Motor neuron (in vitro differentiated cells): Measurements from ENCODE around the gene RAPGEF1. TPM values are rescaled to one million over a fixed set of nuclear protein-coding genes. Genes with fewer than 3 reads are reported as not detected.
"Not testable (repeated sequence)": the region's sequence is repeated elsewhere in the genome, so short reads cannot be mapped to it uniquely, and the experiment has no call there.

Source experiments
- ATAC-seq, 8 experiments: fragments of 200-7000 bp; cut with Tn5 transposase; replicated peaks in 6 of 8; 2 replicates each; pipeline ENCODE4 v1.8.0; 2021; ENCODE audit warnings: mild to moderate bottlenecking in 8 of 8, moderate library complexity in 8 of 8
- H3K27ac ChIP-seq, 2 donors: fragments of 250-450 bp; sonication (Bioruptor Pico); 2 replicates each; pipeline ENCODE4 v1.9.0; 2021; ENCODE audit warnings: antibody characterized with exemption in 2 of 2, mild to moderate bottlenecking in 2 of 2, moderate library complexity in 1 of 2
- H3K4me1 ChIP-seq, 2 donors: fragments of 250-450 bp; sonication (Bioruptor Pico); replicated peaks in 1 of 2; 2 replicates each; pipeline ENCODE4 v1.6.1; 2021; ENCODE audit warnings: antibody characterized with exemption in 2 of 2, mild to moderate bottlenecking in 2 of 2, moderate library complexity in 1 of 2
- H3K4me3 ChIP-seq, 5 donors: fragments of 250-450 bp; sonication (Bioruptor Pico); 2 replicates each; pipeline ENCODE4 v1.9.0; 2021; ENCODE audit warnings: antibody characterized with exemption in 5 of 5, mild to moderate bottlenecking in 5 of 5, moderate library complexity in 4 of 5
- WGBS, 10 experiments: fragments of 450-650 bp; shearing (Covaris generic); methylation state at CpG; one replicate each; pipeline ENCODE4 v1.0.0; 2022; 5-methylcytosine and 5-hydroxymethylcytosine counted together
- in situ Hi-C, 9 experiments: fragments of 400-800 bp; cut with MboI; loops; one replicate each; pipeline ENCODE4 v1.15.0; 2021; ENCODE audit warnings: low sequenced_read_pairs in 9 of 9, low pct_unique_long_range_greater_than_20kb in 2 of 9; ENCODE audit not compliant: unreplicated experiment in 9 of 9
- total RNA-seq, 8 experiments: library from RNA; unstranded; fragments of 300-600 nt; gene quantifications; 2 replicates each; pipeline versions ENCODE4 v1.2.3 to v1.2.4, GENCODE V29; 2022

Gene RAPGEF1
- total RNA-seq, 8 experiments from 2014 or later: 15.4 to 42.0 (median 24.9) TPM

DNA sequence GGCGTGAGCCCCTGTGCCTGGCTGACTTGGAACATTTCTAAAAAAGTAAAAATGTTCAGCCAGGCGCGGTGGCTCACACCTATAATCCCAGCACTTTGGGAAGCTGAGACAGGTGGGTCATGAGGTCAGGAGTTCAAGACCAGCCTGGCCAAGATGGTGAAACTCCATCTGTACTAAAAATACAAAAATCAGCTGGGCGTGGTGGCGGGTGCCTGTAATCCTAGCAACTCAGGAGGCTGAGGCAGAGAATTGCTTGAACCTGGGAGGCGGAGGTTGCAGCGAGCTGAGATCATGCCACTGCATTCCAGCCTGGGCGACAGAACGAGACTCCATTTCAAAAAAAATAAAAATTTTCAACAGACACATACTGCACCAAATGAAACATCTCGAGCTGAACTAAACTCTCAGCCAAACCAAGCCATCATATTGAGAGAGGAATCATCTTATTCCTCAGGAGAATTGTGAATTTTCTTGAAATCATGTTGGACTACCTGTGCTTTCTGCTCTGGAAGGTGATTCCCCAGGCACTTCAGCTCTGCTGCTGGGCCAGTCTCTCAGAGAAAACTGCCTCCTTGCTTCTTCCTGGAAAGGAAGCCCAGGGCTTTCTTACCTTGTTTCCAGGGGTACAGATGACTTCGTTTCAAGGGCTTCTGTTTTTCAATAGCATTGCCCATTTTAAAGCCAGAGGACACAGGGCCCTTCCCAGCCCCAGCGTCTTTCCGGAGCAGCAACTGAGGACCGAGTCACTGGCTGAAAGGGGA lies 30.7 kb downstream of the RAPGEF1 start:
- in situ Hi-C loops: loop anchor here in 1 of 9 experiments (25.0 kb wide), 1 partner anchor 347 kb away; no protein-coding TSS in a partner anchor

DNA sequence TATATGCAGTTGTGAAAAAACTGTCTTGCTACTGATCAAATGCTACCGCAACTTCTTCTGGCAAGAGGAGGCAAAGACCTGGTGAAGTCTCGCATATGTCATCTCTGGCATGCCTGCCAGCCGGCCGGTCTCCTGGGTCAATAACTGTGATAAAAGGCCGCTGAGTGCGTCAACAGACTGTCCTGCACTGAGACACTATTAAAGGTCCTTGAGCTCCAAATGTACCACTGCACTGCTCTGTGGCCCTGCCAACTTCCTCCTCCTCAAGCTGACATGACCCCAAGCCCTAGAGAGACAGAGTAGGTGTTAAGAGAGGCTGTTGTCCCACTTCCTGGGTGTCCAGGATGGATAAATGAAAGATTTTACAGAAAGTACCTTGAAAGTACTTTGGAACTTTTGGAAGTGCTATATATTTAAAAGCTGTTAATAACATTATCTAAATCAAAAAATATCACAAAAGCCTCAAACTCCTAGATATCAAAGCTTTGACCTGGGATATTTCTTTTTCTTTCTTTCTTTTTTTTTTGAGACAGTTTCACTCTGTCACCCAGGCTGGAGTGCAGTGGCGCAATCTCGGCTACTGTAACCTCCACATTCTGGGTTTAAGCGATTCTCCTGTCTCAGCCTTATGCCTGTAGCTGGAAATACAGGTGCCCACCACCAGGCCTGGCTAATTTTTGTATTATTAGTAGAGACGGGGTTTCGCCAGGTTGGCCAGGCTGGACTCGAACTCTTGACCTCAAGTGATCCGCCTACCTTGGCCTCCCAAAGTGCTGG lies 31.5 kb downstream of the RAPGEF1 start:
- Histone ChIP-seq H3K4me1 (peaks cover 20 to 29% of the 10 kb centered on the region in 2 donors), H3K27ac (no peak overlapping the region)

More for the DNA sequence above, 30.7 kb downstream of the RAPGEF1 start:
- peaks cover 13 to 22% of the 10 kb centered on the region in 2 donors for H3K4me1 ChIP-seq
- WGBS, 10 experiments: 80 to 100% (median 92%) methylated on average over 1 to 10 of the region's 14 CpGs; no CpG with 5 or more reads in 1 of the 10 experiments
- H3K27ac ChIP-seq: peak overlapping the region in 1 of 2 donors; percentile 16
- ATAC-seq: peak in 2 of 8 experiments; percentile 7 to 16
- H3K4me3 ChIP-seq: not testable (repeated sequence)

DNA sequence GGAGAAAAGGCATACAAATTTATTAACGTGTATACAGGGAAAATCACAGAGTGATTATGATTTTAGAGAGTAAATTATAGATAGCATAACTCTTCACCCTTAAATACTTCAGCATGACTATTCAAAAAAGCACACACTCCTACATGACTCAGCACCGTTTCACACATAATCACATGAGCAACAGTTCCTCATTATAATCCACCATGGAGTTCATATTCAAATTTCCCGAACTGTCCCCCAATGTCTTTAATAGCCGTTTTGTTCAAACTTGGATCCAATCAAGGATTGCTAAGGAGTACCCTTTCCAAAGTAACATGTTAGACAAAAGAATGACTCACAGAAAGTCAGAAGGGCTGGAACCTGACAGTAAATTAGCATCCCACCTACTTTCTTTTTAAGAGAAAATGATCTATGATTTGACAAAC lies 32.1 kb downstream of the RAPGEF1 start:
- Histone ChIP-seq H3K27ac (no peak overlapping the region), H3K4me3 (no peak overlapping the region), H3K4me1 (peaks cover 20 to 29% of the 10 kb centered on the region in 2 donors)
- peak; percentile 6 to 81 (median 55) for ATAC-seq
- 0 to 82% (median 49%) methylated on average over 2 to 4 of the region's 4 CpGs; no CpG with 5 or more reads in 1 of the 10 experiments for WGBS, 10 experiments
- in situ Hi-C loops: loop anchor here in 1 of 9 experiments (25.0 kb wide), 1 partner anchor 345 kb away; no protein-coding TSS in a partner anchor

More for the DNA sequence above, 31.5 kb downstream of the RAPGEF1 start:
- no peak overlapping the region for H3K4me3 ChIP-seq
- ATAC-seq: peak; percentile 3 to 58 (median 40)
- in situ Hi-C loops: loop anchor here in 1 of 9 experiments (25.0 kb wide), 1 partner anchor 346 kb away; no protein-coding TSS in a partner anchor
- 40 to 100% (median 86%) methylated on average over 1 to 10 of the region's 13 CpGs; no CpG with 5 or more reads in 1 of the 10 experiments for WGBS, 10 experiments

DNA sequence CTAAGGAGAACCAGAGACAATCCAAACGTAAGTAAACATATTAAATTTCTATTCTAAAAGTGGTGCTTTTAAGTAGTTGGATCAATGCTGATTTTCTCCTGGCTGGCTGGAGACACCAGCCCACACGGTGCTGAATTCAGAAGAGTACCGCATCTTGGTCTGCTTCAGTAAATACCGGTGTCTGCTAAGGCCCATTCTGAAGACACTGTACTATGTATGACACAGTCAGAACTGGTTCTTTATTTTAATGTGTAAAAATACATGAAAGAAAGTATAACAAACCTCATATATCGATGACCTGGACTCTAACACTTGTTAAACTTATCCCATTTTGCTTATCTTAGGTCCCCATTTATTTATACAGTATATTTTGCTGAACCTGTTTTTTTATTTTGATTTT lies 32.8 kb downstream of the RAPGEF1 start:
- no peak overlapping the region for H3K27ac ChIP-seq
- in situ Hi-C loops: loop anchor here in 1 of 9 experiments (25.0 kb wide), 1 partner anchor 345 kb away; no protein-coding TSS in a partner anchor
- H3K4me1 ChIP-seq: peaks cover 26 to 34% of the 10 kb centered on the region in 2 donors
- WGBS, 10 experiments: 83 to 100% (median 94%) methylated on average over 1 to 5 of the region's 5 CpGs; no CpG with 5 or more reads in 1 of the 10 experiments
- H3K4me3 ChIP-seq: no peak overlapping the region
- ATAC-seq: no peak

DNA sequence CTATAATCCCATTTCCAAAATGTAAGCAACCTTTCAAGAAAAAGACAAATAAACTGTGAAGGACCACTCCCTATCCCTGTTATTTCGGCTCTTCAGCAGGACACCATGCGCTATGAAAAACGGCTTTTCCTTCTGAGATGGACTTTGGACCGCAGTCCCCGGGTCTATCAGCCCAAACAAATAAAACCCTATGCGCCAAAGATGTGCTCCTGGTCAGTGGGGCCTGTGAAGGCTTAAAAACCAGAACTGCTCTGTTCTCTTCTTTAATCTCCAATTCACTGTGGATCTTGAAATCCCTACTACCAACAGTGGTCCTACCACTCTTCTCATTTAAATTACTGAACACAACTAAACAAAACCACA lies 33.3 kb downstream of the RAPGEF1 start:
- in situ Hi-C loops: loop anchor here in 1 of 9 experiments (25.0 kb wide), 1 partner anchor 344 kb away; no protein-coding TSS in a partner anchor
- WGBS, 10 experiments: 83 to 100% (median 98%) methylated on average over 1 to 5 of the region's 6 CpGs; no CpG with 5 or more reads in 4 of the 10 experiments
- Histone ChIP-seq H3K4me1 (peaks cover 30 to 37% of the 10 kb centered on the region in 2 donors), H3K4me3 (no peak overlapping the region), H3K27ac (no peak overlapping the region)
- no peak for ATAC-seq

DNA sequence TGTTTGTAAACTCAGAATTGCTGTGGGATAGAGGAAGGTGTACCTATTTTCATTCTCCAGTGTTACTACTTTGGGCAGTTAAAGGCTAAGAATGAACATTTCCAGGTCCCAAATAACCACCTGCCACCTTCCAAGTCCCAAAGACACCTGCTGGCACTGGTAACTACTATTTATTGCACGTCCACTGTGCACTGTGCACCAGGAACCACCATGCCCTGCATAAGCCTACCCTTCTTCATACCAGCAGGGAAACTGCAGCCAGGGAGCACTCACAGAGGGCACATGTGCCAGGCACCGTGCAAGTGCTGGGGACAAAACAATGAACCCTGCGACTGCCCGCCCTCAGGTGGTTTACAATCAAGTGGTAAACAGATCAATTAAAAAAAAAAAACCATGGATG lies 34.9 kb downstream of the RAPGEF1 start:
- WGBS, 10 experiments: 85 to 100% (median 96%) methylated on average over 1 to 4 of the region's 4 CpGs; no CpG with 5 or more reads in 4 of the 10 experiments
- in situ Hi-C loops: loop anchor here in 1 of 9 experiments (25.0 kb wide), 1 partner anchor 343 kb away; no protein-coding TSS in a partner anchor
- no peak overlapping the region for H3K27ac ChIP-seq
- ATAC-seq: no peak
- H3K4me3 ChIP-seq: no peak overlapping the region
- peaks cover 34 to 36% of the 10 kb centered on the region in 2 donors for H3K4me1 ChIP-seq

DNA sequence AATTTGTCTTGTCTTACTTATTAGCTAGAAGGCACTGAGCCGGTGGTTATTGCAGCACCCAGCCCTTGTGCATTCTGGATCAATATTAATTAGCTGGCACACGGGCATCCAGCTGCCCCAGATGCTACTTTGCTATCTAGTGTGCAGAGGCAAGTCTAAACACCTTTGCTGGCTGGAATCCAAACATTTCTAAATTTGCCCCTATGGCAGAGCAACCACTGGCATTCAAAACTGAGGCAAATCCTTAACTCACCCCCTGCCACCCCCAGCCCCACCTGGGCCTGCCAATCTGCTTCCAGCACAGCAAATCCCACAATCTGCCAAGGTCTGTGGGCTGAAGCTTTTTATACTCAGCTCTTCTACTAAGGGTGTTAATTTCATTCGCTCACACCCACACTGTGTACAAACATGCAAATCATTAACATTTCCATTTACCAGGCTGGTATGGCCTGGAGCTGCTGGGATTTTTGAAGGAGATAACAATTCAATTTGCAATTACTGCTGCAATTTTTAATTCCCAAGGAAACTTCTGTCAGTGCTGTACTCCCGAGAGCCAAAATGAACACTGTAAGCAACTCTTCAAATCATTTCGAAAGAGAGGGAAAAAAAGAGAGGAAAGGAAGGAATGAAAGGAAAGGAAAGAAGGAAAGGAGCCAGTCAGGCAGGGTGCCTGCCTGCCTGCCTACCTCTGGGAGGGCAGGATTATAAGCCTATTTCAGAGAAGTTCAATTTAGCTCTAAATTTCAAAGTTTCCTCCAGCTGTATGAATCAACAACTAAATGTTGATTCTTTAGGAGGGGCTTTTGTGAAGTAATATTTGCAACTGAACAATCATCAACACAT lies 35.5 kb downstream of the RAPGEF1 start:
- peak in 7 of 8 experiments; percentile 46 to 87 (median 60) for ATAC-seq
- H3K4me3 ChIP-seq: no peak overlapping the region
- in situ Hi-C loops: loop anchor here in 1 of 9 experiments (25.0 kb wide), 1 partner anchor 342 kb away; no protein-coding TSS in a partner anchor
- peaks cover 30 to 34% of the 10 kb centered on the region in 2 donors for H3K4me1 ChIP-seq
- H3K27ac ChIP-seq: no peak overlapping the region
- 3 to 63% (median 38%) methylated on average over 1 to 5 of the region's 5 CpGs; no CpG with 5 or more reads in 1 of the 10 experiments for WGBS, 10 experiments

DNA sequence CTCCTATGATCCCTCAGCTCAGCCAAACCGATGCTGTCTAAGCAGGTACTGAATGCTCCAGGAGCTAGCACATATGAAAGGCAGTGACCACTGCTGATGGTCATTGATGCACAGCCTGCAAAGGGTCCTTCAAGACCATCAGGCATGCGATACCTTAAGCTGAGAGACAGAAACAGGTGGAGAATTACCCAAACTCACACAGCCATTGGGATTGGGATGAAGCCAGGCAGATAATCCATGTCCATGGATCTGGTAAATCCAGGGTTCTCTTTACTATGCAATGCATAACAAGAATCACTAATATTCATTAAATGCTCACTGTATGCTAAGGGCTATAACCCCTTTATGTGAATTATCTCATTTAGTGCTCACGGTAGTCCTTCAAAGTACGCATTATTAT lies 36.2 kb downstream of the RAPGEF1 start:
- in situ Hi-C loops: loop anchor here in 1 of 9 experiments (25.0 kb wide), 1 partner anchor 341 kb away; no protein-coding TSS in a partner anchor
- Histone ChIP-seq H3K27ac (no peak overlapping the region), H3K4me1 (peaks cover 33 to 37% of the 10 kb centered on the region in 2 donors), H3K4me3 (no peak overlapping the region)
- no peak for ATAC-seq
- WGBS, 10 experiments: 36 to 88% (median 69%) methylated on average over 1 to 4 of the region's 4 CpGs; no CpG with 5 or more reads in 2 of the 10 experiments

DNA sequence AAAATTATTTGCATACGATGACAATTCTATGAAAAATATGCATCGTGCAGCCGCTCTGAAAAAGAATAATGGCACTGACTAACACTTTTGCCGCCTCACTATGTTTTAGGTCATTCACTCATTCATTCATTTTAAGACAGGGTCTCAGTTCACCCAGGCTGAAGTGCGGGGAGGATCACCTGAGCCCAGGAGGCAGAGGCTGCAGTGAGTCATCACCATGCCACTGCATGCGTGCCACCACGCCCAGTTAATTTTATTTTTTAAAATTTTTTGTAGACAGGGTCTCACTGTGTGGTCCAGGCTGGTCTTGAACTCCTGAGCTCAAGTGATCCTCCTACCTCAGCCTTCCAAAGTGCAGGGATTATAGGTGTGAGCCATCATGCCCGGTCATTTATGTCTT lies 37.0 kb downstream of the RAPGEF1 start:
- Histone ChIP-seq H3K4me1 (peaks cover 38 to 42% of the 10 kb centered on the region in 2 donors), H3K27ac (no peak overlapping the region), H3K4me3 (no peak overlapping the region)
- no peak for ATAC-seq
- in situ Hi-C loops: loop anchor here in 1 of 9 experiments (25.0 kb wide), 1 partner anchor 341 kb away; no protein-coding TSS in a partner anchor
- WGBS, 10 experiments: 50 to 100% (median 96%) methylated on average over 2 to 8 of the region's 8 CpGs; no CpG with 5 or more reads in 1 of the 10 experiments

DNA sequence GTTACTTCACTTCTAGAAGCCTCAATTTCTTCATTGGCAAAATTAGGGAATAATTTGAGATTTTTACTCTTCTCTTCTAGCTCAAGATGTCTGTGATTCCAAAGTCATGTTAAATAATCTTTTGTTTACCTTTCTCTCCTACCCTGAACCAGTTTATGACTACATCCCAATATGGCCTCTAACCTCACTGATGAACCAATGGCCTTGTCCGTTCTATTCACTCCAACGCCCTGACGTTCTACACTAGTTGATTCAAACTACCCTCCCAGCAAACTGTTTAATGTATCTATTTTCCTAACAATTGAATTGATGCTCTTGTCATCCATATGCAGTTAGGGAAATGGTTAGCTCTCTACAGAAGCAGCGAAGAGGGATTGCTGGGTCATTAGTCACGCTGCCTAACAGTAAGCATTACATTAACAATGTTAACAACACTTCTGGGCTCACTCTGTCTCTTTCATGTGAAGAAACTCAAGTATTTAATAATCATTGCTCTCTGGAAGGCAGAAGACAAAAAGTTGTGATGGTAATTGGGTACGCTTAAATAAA lies 38.0 kb downstream of the RAPGEF1 start:
- in situ Hi-C loops: loop anchor here in 1 of 9 experiments (25.0 kb wide), 1 partner anchor 340 kb away; no protein-coding TSS in a partner anchor
- peaks cover 42 to 49% of the 10 kb centered on the region in 2 donors for H3K4me1 ChIP-seq
- 34 to 90% (median 62%) methylated on average over 2 to 6 of the region's 6 CpGs; no CpG with 5 or more reads in 1 of the 10 experiments for WGBS, 10 experiments

DNA sequence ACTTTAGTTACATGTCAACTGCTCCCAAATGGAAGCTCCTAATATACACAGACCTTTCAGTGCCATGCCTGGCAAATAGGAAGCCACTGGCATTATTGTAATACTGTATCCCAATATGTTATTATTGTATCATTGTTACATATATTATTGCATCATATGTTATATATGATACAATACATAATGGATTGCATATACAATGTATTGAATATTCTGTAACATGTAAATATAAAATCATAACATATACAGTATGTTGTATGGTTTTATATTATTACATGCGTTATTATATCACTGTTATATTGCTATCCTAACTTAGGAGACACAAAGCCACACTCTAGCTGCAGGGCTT lies 38.5 kb downstream of the RAPGEF1 start:
- no peak overlapping the region for H3K4me3 ChIP-seq
- in situ Hi-C loops: loop anchor here in 1 of 9 experiments (25.0 kb wide), 1 partner anchor 339 kb away; no protein-coding TSS in a partner anchor
- H3K4me1 ChIP-seq: peaks cover 46 to 54% of the 10 kb centered on the region in 2 donors
- 75 to 100% (median 100%) methylated on average over 1 of the region's 1 CpG; no CpG with 5 or more reads in 3 of the 10 experiments for WGBS, 10 experiments
- H3K27ac ChIP-seq: no peak overlapping the region
- no peak for ATAC-seq

More for the DNA sequence above, 38.0 kb downstream of the RAPGEF1 start:
- ATAC-seq: peak; percentile 18 to 61 (median 56)
- Histone ChIP-seq H3K27ac (no peak overlapping the region), H3K4me3 (no peak overlapping the region)
